H1 (cell line): ENCODE results near the gene TEAD1. TPM values are rescaled to one million over a fixed set of nuclear protein-coding genes. Genes with fewer than 3 reads are reported as not detected.

ENCODE experiments used
- CTBP2 ChIP-seq: IDR thresholded peaks from 2 replicates; pipeline ENCODE4 v1.7.0; 2011; ENCODE audit warnings: borderline replicate concordance, mild to moderate bottlenecking, moderate library complexity, mixed read lengths, low read length; ENCODE audit not compliant: insufficient read depth, insufficient read length
- EZH2 ChIP-seq: fragments of 200-600 bp; sonication (generic); IDR thresholded peaks from 2 replicates; pipeline ENCODE4 v1.7.1; 2012; ENCODE audit warnings: low read depth, mild to moderate bottlenecking, moderate library complexity, low read length, inconsistent platforms; ENCODE audit not compliant: severe bottlenecking
- MAX ChIP-seq: IDR thresholded peaks from 2 replicates; pipeline ENCODE4 v1.6.1; 2012; ENCODE audit warnings: inconsistent platforms
- POLR2AphosphoS5 ChIP-seq: IDR thresholded peaks from 2 replicates; pipeline ENCODE4 v1.6.1; 2011; ENCODE audit warnings: low read depth, low read length
- RBBP5 ChIP-seq: IDR thresholded peaks from 2 replicates; pipeline ENCODE4 v1.7.1; 2012; ENCODE audit warnings: low read depth, mild to moderate bottlenecking, inconsistent platforms, low read length, moderate library complexity, borderline replicate concordance
- SP4 ChIP-seq: IDR thresholded peaks from 2 replicates; pipeline ENCODE4 v1.6.1; 2012; ENCODE audit warnings: low read length, inconsistent platforms
- TAF1 ChIP-seq: IDR thresholded peaks from 2 replicates; pipeline ENCODE4 v1.6.1; 2011; ENCODE audit warnings: mild to moderate bottlenecking, low read depth, low read length
- polyA plus RNA-seq, 7 experiments: library from polyadenylated mRNA; depleted of rRNA in 3 of 7; stranded (reverse) in 5 of 7; unstranded in 2 of 7; fragments of >200 nt in 5 of 7; fragments of 200-250 nt in 2 of 7; gene quantifications; 1 replicate in 5 of 7; 2 replicates in 1 of 7; 4 replicates in 1 of 7; pipeline versions ENCODE4 v1.2.1 to v1.2.3, GENCODE V29; 2011 to 2013; ENCODE audit warnings: missing spikeins in 2 of 7, mixed read lengths in 2 of 7
- total RNA-seq: library from RNA; stranded (reverse); fragmentation: NEBNext Ultra II Directional; extraction: Animal tissue kit (Norgen Biotek cat#: 25700); gene quantifications from 2 replicates; pipeline ENCODE4 v1.2.1, GENCODE V29; 2021
- TF ChIP-seq, protein P1 (sequence below): fragments of 300-600 bp; sonication (generic); IDR thresholded peaks from 2 replicates; pipeline ENCODE4 v1.7.1; 2012; ENCODE audit warnings: low read length, moderate library complexity, mild to moderate bottlenecking, inconsistent platforms; ENCODE audit not compliant: insufficient replicate concordance

The TEAD1 gene
- total and polyA plus RNA-seq, 2 of the 8 experiments (the other 6 are each of a cell fraction or from before 2014, with no cell fraction given) = 15.6 to 67.4 TPM

- TF ChIP-seq, protein P1, sequence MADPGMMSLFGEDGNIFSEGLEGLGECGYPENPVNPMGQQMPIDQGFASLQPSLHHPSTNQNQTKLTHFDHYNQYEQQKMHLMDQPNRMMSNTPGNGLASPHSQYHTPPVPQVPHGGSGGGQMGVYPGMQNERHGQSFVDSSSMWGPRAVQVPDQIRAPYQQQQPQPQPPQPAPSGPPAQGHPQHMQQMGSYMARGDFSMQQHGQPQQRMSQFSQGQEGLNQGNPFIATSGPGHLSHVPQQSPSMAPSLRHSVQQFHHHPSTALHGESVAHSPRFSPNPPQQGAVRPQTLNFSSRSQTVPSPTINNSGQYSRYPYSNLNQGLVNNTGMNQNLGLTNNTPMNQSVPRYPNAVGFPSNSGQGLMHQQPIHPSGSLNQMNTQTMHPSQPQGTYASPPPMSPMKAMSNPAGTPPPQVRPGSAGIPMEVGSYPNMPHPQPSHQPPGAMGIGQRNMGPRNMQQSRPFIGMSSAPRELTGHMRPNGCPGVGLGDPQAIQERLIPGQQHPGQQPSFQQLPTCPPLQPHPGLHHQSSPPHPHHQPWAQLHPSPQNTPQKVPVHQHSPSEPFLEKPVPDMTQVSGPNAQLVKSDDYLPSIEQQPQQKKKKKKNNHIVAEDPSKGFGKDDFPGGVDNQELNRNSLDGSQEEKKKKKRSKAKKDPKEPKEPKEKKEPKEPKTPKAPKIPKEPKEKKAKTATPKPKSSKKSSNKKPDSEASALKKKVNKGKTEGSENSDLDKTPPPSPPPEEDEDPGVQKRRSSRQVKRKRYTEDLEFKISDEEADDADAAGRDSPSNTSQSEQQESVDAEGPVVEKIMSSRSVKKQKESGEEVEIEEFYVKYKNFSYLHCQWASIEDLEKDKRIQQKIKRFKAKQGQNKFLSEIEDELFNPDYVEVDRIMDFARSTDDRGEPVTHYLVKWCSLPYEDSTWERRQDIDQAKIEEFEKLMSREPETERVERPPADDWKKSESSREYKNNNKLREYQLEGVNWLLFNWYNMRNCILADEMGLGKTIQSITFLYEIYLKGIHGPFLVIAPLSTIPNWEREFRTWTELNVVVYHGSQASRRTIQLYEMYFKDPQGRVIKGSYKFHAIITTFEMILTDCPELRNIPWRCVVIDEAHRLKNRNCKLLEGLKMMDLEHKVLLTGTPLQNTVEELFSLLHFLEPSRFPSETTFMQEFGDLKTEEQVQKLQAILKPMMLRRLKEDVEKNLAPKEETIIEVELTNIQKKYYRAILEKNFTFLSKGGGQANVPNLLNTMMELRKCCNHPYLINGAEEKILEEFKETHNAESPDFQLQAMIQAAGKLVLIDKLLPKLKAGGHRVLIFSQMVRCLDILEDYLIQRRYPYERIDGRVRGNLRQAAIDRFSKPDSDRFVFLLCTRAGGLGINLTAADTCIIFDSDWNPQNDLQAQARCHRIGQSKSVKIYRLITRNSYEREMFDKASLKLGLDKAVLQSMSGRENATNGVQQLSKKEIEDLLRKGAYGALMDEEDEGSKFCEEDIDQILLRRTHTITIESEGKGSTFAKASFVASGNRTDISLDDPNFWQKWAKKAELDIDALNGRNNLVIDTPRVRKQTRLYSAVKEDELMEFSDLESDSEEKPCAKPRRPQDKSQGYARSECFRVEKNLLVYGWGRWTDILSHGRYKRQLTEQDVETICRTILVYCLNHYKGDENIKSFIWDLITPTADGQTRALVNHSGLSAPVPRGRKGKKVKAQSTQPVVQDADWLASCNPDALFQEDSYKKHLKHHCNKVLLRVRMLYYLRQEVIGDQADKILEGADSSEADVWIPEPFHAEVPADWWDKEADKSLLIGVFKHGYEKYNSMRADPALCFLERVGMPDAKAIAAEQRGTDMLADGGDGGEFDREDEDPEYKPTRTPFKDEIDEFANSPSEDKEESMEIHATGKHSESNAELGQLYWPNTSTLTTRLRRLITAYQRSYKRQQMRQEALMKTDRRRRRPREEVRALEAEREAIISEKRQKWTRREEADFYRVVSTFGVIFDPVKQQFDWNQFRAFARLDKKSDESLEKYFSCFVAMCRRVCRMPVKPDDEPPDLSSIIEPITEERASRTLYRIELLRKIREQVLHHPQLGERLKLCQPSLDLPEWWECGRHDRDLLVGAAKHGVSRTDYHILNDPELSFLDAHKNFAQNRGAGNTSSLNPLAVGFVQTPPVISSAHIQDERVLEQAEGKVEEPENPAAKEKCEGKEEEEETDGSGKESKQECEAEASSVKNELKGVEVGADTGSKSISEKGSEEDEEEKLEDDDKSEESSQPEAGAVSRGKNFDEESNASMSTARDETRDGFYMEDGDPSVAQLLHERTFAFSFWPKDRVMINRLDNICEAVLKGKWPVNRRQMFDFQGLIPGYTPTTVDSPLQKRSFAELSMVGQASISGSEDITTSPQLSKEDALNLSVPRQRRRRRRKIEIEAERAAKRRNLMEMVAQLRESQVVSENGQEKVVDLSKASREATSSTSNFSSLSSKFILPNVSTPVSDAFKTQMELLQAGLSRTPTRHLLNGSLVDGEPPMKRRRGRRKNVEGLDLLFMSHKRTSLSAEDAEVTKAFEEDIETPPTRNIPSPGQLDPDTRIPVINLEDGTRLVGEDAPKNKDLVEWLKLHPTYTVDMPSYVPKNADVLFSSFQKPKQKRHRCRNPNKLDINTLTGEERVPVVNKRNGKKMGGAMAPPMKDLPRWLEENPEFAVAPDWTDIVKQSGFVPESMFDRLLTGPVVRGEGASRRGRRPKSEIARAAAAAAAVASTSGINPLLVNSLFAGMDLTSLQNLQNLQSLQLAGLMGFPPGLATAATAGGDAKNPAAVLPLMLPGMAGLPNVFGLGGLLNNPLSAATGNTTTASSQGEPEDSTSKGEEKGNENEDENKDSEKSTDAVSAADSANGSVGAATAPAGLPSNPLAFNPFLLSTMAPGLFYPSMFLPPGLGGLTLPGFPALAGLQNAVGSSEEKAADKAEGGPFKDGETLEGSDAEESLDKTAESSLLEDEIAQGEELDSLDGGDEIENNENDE = no peak
- no peak for TF ChIP-seq CTBP2
- no peak for TF ChIP-seq SP4
- TF ChIP-seq RBBP5 = no peak
- no peak for TF ChIP-seq POLR2AphosphoS5
- no peak for TF ChIP-seq EZH2
- no peak for TF ChIP-seq TAF1
- no peak for TF ChIP-seq MAX
Measured at GRCh38 chr11:12752868-12753524, 78.8 kb downstream of the TEAD1 start (continued).
